ENCODE results near the gene ADCK2. TPM values are rescaled to one million over a fixed set of nuclear protein-coding genes. Genes with fewer than 3 reads are reported as not detected.

ADCK2 gene
- total and polyA plus RNA-seq, 9 of the 15 experiments (the other 6 are each of a cell fraction or from before 2014, with no cell fraction given) = 0.08 to 14.3 (median 9.7) TPM

GRCh38 chr7:140684066-140684950 lies 11.6 kb downstream of the ADCK2 start:
- H3K27me3 ChIP-seq (ENCODE audit: control insufficient read depth in 2 of 2, insufficient read depth in 2 of 2, low read length in 2 of 2) = no peaks in the 10 kb centered on the region
- H2AFZ ChIP-seq (ENCODE audit: low read depth, low read length) = no peak overlapping the region
- in situ Hi-C loops (cut with MboI) (no loop called here), intact Hi-C loops (cut with micrococcal nuclease) (no loop called here)
- ChIA-PET POLR2A (interaction anchor here (0.7 to 2.2 kb wide), 3 partner anchors 9 to 322 kb away, joined by 4 to 7 read pairs (median 6); partner anchors contain the start of gene NDUFB2), CTCF (ENCODE audit: low intra/inter-chr PET ratio) (no interaction called here)
- no peaks in the 10 kb centered on the region for H3K9me1 ChIP-seq (ENCODE audit: control insufficient read depth, insufficient read depth, low read length)
- peak; percentile 11; the same call in 1 of the 3 replicates for ATAC-seq
- H3K4me2 ChIP-seq (ENCODE audit: insufficient read depth, low read length) = no peak overlapping the region
- H4K20me1 ChIP-seq (replicated peaks; ENCODE audit: control insufficient read depth, insufficient read depth, low read length) = peaks cover 7% of the 10 kb centered on the region; the same call in 1 of the 2 replicates
- peaks cover 0 to 3% of the 10 kb centered on the region in 2 experiments; a peak in 1 of 5 replicates for H3K4me1 ChIP-seq (replicated peaks in 1 of 2; ENCODE audit: control insufficient read depth in 2 of 2, insufficient read depth in 2 of 2, low read length in 2 of 2)
- no TSS peak for BruUV-seq (replicated peaks)
- H3K4me3 ChIP-seq = no peak overlapping the region
- H3K9ac ChIP-seq (ENCODE audit: insufficient read depth in 1 of 2, low read depth in 2 of 2, low read length in 2 of 2) = peak overlapping the region in 1 of 2 experiments; percentile 20; a peak in 1 of 4 replicates
- no peak for FAIRE-seq
- DNase-seq (ENCODE audit: extremely low read depth in 1 of 4, low spot score in 3 of 4) = no peak
- TF ChIP-seq ZNF324 (CRISPR knock-in tag; IDR thresholded peaks at IDR 0.05) = no peak
- no peak for TF ChIP-seq ZNF77 (CRISPR knock-in tag; IDR thresholded peaks at IDR 0.05)
- no peak for TF ChIP-seq SMARCC2 (IDR thresholded peaks at IDR 0.05; ENCODE audit: low read depth)
- TF ChIP-seq RCOR1 (IDR thresholded peaks at IDR 0.05; ENCODE audit: borderline replicate concordance in 1 of 2, low read depth in 2 of 2, low read length in 2 of 2) = 0 out of 4 replicates have a peak, but pooled peaks of 1 of the 2 experiments have one; percentile 8
- TF ChIP-seq SPI1 (IDR thresholded peaks at IDR 0.05; ENCODE audit: borderline replicate concordance, low read depth, low read length) = no peak
- TF ChIP-seq GTF2E2 (tag; IDR thresholded peaks at IDR 0.05) = no peak
- TF ChIP-seq RBM17 (IDR thresholded peaks at IDR 0.05; ENCODE audit: borderline replicate concordance, low read depth, low read length) = no peak
- 0 out of 2 replicates have a peak, but pooled peaks have one; percentile 27 for TF ChIP-seq POLR2G (IDR thresholded peaks at IDR 0.05; ENCODE audit: low read depth, low read length)
- peak; percentile 36 to 38; a peak in 1 of 4 replicates for TF ChIP-seq KDM1A (IDR thresholded peaks at IDR 0.05)
- TF ChIP-seq, protein P1, sequence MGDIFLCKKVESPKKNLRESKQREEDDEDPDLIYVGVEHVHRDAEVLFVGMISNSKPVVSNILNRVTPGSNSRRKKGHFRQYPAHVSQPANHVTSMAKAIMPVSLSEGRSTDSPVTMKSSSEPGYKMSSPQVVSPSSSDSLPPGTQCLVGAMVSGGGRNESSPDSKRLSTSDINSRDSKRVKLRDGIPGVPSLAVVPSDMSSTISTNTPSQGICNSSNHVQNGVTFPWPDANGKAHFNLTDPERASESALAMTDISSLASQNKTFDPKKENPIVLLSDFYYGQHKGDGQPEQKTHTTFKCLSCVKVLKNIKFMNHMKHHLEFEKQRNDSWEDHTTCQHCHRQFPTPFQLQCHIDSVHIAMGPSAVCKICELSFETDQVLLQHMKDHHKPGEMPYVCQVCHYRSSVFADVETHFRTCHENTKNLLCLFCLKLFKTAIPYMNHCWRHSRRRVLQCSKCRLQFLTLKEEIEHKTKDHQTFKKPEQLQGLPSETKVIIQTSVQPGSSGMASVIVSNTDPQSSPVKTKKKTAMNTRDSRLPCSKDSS (IDR thresholded peaks at IDR 0.05; ENCODE audit: low read depth, partially characterized antibody) = no peak
- TF ChIP-seq CBFA2T2 (conservative IDR thresholded peaks at IDR 0.05) = no peak
- no peak for TF ChIP-seq ZNF76 (CRISPR knock-in tag; IDR thresholded peaks at IDR 0.05; ENCODE audit: borderline replicate concordance)
- TF ChIP-seq ZNF655 (CRISPR knock-in tag; IDR thresholded peaks at IDR 0.05) = no peak
- no peak for TF ChIP-seq ZNF57 (CRISPR knock-in tag; IDR thresholded peaks at IDR 0.05)
- no peak for TF ChIP-seq ZBTB26 (CRISPR knock-in tag; IDR thresholded peaks at IDR 0.05)
- TF ChIP-seq ZNF140 (CRISPR knock-in tag; IDR thresholded peaks at IDR 0.05) = no peak
- H3K79me2 ChIP-seq (ENCODE audit: control insufficient read depth, insufficient read depth, low read length) = no peaks in the 10 kb centered on the region
- 59% methylated on average over 20 of the region's 20 CpGs for WGBS (ENCODE audit: insufficient coverage, low coverage, missing lambda C conversion rate)
- H3K27ac ChIP-seq (ENCODE audit: extremely low read depth, low read depth, low read length) = no peak overlapping the region
- H3K36me3 ChIP-seq (ENCODE audit: control insufficient read depth, insufficient read depth, low read length) = 0 out of 3 replicates have a peak, but pooled peaks cover 3% of the 10 kb centered on the region
- H3K9me3 ChIP-seq (replicated peaks; ENCODE audit: control insufficient read depth, insufficient read depth, low read depth, low read length) = no peaks in the 10 kb centered on the region
